Measurements from ENCODE around the gene GALNT2.

Gene GALNT2

DNA sequence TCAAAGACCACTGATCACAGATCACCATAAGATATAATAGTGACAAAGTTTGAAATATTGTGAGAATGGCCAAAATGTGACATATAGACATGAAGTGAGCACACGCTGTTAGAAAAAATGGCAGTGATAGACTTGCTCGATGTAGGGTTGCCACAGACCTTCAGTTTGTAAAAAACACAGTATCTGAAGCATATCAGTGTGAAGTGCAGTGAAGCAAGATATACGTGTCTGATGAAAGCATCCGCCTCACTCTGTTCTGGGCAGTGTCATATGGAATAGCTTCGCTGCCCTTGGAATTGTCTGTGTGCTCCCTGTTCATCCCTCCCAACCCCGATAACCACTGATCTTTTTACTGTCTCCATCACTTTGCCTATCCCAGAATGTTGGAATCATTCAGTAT lies 50.7 kb downstream of the GALNT2 start:
- DNase-seq: no peak

DNA sequence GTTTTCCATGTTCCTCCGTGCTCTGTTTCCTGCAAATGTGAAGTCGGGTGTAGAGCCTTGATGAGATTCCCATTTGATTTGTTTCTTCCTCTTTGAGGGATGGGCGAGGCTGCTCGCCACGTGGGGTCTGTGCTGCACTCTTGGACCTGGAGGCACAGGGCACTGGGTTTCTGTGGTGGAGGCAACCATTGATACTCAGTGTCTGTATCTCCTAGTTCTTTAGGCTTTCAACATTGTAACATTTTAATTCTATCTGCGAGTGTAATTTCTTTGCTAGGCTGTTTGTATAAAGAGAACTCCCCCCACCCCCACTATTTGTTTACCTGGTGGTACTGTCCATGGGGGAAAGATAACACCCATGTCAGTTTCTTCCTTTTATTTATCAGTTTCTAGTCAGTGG lies 52.3 kb downstream of the GALNT2 start:
- DNase-seq: no peak

- no peak for DNase-seq
Measured at GRCh38 chr1:230120289-230120920, 53.4 kb downstream of the GALNT2 start.

- no peak for DNase-seq
Measured at GRCh38 chr1:230120921-230121381, 53.9 kb downstream of the GALNT2 start.

DNA sequence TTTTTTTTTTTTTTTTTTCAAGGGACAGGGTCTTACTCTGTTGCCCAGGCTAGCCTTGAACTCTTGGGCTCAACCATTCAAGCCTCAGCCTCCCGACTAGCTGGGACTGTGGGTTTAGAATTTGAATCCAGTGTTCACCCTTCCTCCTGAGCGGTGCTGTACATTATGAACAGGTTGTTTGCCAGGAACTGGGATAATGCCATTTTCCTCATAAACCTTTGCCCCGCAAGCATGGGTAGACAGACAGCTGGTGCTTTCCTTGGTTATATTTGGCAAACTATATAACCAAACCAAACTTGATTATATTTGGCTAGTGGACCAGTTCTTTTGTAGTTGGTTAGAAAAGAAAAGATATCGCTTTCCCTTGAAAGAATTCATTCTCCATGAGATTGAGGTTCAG lies 54.9 kb downstream of the GALNT2 start:
- no peak for DNase-seq

DNA sequence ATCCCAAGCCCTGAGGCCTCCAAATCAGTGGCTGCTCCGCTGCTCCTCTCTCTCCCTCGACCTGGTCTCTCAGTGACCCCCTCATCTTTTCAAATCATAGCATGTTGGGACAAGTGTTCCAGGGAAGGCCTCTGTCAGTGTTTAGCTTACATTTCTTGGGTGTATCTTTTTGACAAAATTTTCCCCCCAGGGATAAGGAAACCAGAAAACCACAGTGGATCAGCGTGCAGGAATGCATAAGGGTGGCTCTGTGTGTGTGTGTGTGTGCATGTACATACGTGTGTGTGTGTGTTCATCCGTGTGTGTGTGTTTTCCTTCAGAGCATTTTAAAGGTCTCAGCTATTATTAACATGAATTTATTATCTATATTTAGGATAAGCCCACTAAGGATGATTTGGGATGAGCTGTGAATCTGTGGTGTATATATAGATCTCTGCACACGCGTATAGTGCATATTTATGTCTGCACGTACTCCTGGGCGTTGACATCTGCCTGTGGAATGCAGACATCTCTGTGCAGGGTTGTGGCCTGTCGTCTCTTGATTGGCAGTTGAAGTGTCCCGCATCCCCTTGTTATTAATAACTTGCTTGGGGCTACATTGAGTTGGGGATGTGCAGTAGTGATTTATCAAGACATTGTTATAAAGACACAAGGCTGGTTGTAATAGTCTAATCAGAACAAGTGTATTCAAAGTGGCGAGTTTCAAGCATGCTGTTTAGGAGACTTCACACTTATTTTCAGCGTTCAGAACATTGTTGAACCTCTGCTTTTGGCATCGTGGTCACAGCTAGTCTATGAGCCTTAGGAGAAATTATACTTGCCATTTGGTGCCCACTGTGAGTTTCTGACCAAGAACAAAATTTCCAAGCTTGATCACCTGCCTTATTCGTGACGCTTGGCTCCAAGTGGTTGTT lies 55.6 kb downstream of the GALNT2 start:
- DNase-seq: no peak

DNA sequence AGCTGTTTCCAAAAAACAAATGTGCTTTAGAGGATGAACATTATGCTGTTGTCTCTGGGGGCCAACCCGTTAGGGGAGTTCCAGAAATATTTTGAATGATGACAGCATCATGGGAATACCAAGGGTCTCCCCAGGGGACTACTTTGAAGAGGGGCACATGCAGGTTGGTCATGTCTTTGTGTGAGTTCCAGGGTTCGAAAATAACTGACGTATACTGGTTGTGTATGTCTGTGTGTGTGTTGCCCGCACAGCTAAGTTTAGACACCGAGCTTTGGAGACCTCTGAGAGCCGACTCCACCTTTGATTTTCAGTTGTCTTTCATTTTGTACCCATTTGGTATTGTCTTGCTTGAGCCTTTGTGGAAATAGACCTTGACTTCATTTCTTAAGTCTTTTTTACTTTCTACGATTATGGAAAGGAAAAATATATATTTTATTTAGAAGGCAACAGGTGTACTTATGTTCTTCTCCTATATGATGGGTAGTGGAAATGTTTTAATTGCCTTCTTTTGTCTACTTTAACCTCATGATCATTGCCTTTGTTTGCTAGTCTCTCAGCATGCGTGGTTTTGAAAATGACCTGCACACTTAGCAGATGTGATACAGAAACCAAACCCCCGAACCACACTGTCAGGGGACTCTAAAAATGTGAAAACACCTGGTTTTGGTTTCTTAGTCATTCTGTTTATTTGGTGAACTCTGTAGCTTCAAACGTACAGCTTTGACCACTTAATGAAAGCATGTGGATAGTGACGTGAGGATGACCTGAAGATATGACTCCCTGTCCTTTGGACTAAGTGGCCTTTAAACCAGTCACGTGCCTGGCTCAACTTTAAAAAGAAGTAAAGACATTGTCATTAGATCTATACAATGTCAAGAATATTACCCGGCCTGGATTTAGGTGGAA lies 56.5 kb downstream of the GALNT2 start:
- no peak for DNase-seq

DNA sequence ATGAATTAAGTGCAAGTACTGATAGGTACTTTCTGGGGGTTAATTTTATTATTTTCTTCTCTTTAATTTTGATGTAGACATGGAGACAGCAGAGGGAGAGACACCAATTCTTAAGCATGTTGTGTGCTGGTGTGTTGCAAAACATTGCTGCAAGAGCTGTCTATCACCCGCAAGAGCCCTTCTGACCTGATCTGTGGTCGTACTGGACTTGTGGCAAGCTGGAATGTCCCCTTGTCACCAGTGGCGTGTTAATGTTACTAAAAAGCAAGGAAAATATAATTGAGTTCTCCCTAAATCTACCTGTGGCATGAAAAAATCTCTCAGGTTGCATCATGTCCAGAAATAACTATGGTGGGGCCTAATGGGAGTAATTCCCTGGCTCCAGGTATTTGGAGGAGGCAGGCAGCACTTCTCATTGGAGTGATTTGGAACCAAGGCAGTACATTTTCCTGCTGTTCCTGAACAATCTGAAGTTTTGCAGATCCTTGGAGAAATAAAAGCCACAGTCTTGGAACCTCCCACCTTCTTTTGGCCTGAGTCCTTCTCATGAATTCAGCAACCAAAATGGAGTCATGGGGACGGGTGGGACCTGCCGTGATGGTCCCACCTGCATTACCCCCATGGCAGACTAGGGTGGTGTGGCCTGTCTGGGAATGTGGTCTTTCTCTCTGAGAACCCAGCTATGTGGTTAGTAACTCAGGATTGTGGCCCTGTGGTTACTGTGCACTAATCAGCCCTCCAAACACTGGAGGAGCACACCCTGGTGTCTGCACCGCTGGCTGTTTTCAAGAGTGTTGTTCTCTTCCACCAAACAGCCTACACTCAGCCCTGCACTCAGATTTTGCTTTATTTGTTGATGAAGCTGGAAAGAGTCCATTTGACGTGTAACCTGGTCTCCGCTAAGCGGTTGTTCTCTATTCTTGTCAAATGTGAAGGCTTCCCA lies 57.4 kb downstream of the GALNT2 start:
- no peak for DNase-seq

GRCh38 chr1:230125141-230125540 lies 58.1 kb downstream of the GALNT2 start:
- DNase-seq: no peak

DNA sequence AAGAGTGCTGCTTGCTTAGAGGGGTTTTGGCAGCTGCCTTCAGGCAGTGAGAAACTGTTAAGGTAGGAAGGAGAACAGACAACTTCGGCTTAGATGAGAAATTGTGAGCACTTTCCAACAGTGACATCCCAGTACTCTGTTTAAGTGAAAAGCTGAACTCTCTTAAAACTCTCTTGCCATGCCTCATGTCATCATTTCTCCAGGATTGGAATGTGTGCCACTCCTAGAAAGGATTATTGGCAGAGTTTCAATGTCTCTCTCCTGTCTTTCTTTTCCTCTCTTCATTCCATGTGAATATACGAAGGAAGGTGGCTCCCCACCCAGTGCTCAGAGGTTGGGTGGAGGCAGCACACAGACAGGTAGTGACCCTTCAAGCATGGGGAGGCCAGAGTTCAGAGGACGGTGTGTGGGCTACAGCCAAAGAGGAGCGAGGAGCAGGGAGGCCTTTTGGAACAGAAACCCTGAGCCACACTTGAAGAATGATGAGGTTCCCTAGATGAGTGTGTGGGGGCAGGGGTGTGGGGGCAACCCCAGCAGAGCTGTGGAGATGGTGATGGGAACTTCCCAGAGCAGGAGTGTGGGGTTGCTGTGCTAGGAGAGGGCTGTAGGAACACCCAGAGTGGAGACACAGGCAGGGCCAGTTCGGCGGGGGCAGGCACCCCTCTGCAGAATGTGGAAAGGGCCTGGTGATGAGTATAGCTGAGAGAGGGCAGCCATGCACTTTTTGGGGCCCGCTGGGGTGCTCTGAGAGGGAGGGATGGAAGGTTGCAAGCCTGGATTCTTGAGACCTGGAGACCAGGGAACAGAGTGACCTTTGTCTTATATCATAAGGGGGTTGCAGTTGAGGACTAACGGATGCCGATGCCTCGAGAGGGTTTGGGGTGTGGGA lies 58.8 kb downstream of the GALNT2 start:
- DNase-seq: no peak

- no peak for DNase-seq
Measured at GRCh38 chr1:230126529-230127104, 59.6 kb downstream of the GALNT2 start.

DNA sequence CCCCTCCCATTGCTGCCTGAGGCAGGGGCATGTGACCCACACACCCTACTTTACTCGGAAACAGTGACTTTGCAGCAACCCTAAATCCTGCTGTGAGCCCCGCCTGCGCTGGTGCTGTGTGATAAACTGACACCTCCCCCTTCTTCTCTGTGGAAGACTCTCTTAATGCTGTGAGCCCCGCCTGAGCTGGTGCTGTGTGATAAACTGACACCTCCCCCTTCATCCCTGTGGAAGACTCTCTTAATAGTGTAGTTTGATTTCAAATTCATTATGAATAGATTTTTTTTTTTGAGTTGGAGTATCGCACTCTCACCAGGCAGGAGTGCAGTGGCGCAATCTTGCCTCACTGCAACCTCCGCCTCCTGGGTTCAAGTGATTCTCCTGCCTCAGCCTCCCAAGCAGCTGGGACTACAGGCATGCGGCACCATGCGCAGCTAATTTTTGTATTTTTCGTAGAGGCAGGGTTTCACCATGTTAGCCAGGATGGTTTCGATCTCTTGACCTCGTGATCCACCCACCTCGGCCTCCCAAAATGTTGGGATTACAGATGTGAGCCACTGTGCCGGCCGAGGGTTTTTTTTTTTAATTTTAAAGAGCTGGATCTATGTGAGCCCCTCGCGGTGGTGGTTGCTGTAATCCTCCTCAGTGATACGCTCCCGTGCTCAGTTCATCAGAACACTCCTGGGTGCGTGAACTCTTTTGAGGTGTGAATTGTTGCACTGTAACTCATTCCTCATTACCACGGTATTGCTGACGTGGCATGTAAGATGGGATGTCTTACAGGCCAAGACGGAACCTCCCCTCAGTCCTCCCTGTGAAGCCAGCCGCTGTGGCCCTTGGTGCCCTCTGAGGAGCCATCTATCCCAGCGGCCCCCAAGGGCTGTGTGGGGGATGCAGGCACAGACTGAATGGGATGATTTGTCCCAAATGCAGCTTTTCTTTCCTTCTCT lies 60.3 kb downstream of the GALNT2 start:
- DNase-seq: peak; percentile 34

DNA sequence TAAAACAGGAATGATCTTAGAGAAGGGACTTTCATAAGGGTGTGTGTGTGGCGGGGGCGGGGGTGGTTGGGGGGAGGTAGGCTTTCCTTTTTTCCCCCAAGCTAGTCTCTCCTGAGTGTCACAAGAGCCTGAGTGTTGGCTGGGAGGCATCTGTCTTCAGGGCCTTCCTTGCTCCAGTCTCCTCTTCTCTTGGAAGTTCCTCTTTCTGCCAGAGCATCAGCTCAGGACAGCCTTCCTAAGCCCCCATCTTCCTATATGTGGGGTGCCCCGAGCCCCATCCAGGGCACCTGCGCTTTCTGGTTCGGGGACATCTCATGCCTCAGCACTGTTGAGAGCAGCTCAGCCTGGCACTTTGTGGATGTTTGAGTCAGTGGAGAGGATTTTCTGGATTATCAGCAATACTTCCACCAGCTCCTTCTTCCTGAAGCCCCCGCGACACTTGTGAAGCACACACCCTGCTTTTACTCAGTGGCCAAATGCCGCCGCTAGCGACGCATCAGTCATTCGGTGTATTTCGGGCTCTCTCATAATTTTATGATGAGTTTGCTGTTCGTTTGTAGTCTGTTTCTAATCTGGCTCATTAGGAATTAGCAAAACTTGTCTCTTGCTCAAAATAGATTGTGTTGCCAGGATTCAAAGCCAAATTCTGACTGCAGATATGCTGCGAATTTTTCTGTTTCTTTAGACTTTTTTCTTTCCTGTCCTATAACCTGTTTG lies 61.7 kb downstream of the GALNT2 start:
- no peak for DNase-seq

- no peak for DNase-seq
Measured at GRCh38 chr1:230129341-230129740, 62.3 kb downstream of the GALNT2 start.

DNA sequence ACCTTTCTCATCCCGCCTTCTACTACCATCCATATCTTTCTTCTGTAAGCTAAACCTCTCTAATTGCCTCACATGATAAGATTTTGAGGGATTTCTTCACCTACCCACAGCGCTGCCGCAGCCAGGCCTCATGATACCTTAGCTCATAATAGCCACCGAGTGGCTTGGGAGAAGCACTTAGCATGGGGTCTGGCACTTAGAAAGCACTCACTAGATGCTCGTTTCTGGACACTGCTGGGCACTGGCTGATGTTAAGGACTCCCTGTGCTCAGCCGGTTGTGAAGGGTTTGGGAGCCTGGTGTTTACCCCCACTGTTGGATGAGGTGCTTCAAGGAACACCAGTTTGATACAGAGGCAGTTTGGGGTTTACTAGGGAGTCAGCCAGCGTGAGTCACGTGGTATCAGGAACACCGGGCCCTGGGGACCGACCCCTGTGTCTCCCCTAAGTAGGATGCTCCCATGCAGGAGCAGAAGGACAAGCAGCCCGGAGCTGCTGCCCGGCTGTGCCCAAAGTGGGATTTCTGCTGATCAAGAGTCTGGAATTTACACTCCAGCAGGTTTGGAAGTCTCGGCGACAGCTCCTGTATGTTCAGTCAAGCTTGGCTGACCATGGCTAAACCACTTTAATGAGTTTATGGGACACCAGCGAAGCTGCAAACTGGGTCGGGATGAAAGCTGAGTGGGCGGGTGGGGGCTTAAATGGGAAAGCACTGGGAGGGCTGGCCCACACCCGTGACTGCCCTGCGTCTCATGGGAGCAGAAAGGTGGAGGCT lies 63.3 kb downstream of the GALNT2 start:
- no peak for DNase-seq

- no peak for DNase-seq
Measured at GRCh38 chr1:230131457-230131856, 64.4 kb downstream of the GALNT2 start.

- DNase-seq: no peak
Measured at GRCh38 chr1:230132758-230133157, 65.7 kb downstream of the GALNT2 start.

DNA sequence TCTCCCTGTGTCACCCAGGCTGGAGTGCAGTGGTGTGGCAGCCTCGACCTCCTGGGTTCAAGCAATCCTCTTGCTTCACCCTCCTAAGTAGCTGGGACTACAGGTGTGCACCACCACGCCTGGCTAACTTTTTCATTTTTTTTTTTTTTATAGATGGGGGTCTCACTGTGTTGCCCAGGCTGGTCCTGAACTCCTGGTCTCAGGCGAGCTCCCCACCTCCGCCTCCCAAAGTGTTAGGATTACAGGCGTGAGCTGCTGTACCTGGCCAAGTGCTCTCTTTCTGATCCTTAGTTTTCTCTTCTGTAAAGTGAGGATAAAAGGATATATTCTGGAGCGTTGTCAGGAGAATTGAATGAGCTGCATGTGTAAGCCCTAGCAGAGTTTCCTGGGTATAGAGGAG lies 68.7 kb downstream of the GALNT2 start:
- no peak for DNase-seq

All from activated naive CD4-positive, alpha-beta T cell treated with Interleukin-2 at 50 U/mL for 16 hours (primary cell).